Eye (tissue), 1 donor: ENCODE data around the gene OPCML.

Experiments used
- DNase-seq: peaks from one replicate; pipeline ENCODE4 v3.0.0-alpha.2; 2015

The OPCML gene

DNA sequence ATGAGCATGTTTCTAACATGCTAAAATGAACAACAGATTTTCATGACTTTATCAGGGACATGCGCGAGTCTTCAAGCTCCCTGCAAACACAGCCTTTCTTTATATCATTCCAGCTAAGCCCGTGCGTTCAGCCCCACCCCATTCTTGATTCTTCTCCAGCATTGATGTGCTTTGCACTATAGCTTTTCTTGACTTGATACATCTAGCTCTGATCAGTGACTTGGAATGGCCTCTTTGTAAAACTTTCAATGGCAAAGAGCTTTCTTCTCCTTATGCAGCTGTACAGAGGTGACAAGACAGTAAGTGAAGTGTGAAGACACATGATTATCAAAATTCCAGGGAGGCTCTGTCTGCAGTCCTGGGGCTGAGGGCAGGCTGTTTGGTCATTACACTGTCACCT lies 561.0 kb downstream of the OPCML start:
- peak; percentile 57 for DNase-seq

DNA sequence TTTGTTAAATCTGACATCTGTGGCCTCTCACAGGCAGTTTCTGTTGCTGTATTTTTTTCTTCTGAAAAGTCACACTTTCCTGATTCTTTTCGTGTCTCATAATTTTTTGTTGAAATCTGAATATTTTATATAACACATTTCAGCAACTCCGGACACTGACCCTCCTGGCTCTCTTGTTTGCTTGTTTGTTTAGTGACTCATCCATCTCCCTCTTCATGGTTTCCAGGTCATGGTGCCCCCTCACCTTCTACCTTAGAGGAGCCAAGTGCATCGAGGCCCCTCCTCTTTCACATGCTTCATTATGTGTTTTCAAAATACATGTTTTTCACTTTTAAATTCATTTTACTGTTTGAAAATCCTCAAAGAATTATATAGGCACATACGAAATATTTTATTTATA lies 562.4 kb downstream of the OPCML start:
- DNase-seq: no peak

DNA sequence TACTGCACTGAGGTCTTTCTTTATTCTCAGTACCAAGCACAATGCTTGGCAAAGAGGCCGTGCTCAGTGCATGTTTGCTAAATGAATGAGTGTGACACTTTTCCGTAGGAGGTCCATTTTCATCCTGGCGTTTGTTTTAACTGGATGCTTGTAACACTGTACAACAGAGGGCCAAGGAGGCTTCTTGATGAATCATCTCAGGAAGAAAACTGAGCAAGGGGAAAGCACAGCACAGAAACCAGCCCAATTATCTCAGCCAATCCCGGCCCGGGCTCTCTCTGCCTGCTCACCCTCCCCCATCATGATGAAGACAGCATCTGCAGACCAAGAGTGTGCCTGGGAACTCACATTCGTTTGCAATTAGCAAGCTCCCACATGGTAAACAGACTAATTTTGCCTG lies 570.3 kb downstream of the OPCML start:
- peak; percentile 65 for DNase-seq

DNA sequence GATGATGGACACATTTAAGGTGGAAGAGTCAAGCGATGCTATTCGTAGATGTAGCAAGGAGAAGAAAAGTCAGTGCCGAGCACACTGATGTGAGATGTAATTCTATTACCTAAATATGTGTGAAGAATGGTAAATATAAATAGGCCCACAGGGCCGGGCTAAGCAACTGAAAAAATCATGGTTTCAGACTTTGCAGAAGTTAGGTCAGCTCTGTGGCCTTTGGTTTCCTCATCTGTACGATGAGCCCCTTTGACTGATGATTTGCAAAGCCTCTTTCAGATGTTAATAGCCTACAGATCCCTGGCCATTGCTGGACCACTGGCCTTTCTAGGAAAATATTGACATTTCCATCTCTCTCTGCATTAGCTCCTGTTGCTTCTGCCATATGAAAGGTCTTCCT lies 570.8 kb downstream of the OPCML start:
- no peak for DNase-seq

DNA sequence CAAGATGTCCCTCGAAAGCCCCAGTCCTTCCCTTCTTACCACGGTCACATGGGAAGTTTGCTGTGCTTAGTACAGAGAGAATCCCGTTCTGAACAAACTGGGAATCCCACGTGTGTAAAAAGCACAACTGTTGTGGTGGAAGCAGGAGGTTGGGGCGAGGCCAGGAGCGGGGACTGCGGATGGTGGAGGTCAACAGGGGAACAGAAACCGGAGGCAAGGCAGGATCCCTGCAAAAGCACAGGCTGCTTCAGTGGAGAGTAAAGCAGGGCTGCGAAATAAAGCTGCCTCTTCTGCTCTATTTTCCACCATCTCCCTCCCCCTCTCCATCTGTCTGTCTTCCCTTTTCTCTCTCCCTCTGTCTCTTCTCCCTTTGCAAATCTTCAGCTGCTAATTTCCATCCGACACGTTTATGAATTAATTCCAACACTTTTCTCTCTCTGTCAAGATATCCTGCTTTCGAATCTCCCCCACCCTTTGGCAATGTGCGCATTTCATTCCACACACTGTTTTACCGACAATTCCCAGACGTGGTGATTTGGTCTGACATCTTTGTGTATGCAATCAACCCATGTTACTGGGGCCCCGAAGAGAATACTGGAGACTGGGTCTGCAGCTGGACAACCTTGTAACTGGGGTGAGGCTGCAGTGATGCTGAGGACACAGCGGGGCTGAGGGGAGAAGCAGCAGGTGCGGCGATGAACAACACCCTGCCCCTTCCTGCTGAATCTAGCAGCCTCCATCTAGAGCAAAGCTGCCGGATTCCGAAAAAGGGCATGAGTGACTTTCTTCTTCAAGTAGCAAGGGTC lies 571.8 kb downstream of the OPCML start:
- no peak for DNase-seq

DNA sequence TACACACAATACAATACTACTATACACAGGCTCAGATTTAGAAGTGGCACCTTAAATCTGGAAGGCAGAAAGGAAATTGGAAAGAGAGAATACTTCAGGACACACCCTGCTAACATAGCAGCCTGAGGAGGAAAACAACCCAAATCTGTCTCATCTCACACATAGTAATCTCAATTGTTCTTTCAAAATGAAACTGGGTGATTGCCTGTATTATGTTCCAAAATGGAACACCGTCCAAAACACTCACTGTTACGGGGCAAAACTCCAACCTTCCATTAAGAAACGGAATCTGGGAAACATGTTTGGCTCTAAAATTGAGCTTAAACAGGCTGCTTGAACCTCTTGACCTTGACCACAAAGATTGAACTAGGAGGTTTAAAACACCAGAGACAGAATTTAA lies 572.6 kb downstream of the OPCML start:
- no peak for DNase-seq

DNA sequence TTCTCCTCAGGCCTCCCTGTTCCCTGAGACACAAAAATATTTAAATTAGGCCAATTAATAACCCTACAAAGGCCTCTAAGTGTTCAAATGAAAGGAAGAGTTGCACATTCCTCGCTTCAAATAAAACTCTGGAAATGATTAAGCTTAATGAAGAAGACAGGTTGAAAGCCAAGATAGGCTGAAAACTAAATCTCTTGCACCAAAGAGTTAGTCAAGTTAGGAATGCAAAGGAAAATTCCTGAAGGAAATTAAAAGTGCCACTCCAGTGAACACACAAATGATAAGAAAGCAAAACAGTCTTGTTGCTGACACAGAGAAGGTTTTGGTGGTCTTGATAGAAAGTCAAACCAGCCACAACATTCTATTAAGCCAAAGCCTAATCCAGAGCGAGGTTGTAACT lies 574.4 kb downstream of the OPCML start:
- DNase-seq: no peak

DNA sequence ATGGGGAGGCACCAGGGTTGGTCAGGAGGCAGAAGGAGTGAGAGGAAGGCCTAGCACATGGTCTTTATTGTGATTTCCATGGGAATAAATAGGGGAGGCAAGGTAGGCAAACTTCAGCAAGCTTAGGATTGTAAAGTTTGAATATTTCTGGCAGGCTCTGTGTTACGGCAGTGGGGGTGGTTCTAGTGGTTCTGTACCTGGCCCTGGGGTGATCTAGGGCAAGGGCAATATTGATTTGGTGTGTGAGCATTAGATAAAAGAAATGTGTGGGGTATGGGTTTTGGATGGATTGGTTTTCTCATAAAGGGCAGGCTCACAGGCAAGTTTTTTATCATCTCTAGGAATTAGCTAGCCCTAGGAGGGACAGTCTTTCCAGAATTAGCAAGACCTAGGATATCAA lies 584.0 kb downstream of the OPCML start:
- no peak for DNase-seq

DNA sequence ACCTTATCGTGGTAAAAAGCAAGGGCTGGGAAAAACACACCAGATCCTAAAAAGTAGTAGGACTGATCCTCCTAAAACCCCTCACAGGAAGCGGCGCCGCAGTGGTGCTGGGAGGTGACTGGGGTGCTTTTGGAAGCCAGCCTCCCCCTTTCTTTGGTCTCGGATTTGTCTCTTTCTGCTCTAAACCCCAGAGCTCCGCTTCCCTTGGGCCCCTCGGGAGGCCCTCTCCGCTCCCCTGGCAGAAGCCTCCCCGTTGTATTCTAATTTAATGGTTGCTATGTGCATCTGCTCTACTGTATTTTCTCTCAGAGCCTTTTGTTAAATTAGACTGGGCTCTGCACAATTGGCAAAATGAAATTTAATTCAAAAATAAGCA lies 587.7 kb downstream of the OPCML start:
- DNase-seq: peak; percentile 47

DNA sequence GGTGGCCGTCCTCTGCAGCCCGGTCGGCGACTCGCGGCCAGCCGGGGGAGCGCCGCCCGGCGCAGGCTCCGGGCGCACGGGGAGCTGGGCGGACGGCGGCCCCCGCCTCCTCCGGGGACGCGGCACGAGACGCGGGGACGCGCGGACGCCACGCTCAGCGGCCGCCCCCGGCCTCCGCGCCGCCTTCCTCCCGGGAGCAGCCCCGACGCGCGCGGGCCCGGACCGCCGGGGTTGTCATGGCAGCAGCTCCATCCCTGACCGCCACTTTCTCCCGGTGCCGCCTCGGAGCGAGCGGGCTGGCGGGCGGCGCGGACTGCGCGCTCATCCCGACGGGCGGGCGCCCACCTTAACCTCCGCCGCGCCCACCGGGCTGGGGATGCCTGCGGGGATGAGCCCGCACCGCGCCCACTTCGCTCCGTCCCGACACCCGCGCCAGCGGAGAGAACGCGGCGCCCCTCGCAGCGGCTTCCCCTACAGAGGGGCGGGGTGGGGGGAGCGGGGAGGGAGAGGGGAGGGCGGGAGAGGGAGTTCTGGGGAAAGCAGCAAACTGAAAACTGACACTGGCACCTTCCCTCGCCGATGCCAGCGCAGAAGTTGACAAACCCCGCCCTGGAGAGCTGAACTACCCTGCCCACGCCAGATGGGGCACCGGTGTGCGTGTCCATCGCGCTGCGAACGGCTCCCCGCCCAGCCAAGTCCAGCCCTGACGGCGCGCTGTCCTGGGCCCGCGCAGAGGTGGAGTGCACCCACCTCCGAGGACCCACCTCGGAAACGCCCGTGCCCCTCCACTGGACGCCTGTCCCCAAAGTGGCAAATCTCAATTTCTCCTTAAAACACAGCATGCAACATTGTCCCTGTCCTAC lies 588.4 kb downstream of the OPCML start:
- DNase-seq: peak; percentile 65

DNA sequence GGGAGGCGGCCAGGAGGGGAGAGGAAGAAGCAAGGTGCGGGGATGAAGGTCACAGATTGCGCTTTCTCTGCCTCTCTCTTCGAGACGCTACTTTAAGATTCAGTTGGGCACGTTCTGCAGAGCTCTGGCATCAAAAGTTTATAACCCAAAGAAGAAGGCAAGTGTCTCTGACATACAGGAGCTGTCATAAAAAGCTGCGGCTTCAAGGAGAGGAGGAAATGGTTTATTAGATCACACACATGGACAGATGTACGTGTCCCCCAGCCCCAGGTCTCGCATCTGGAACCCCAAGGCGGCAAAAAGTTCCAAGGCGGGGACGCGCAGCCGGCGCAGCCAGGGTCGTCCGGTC lies 589.0 kb downstream of the OPCML start:
- DNase-seq: peak; percentile 77

DNA sequence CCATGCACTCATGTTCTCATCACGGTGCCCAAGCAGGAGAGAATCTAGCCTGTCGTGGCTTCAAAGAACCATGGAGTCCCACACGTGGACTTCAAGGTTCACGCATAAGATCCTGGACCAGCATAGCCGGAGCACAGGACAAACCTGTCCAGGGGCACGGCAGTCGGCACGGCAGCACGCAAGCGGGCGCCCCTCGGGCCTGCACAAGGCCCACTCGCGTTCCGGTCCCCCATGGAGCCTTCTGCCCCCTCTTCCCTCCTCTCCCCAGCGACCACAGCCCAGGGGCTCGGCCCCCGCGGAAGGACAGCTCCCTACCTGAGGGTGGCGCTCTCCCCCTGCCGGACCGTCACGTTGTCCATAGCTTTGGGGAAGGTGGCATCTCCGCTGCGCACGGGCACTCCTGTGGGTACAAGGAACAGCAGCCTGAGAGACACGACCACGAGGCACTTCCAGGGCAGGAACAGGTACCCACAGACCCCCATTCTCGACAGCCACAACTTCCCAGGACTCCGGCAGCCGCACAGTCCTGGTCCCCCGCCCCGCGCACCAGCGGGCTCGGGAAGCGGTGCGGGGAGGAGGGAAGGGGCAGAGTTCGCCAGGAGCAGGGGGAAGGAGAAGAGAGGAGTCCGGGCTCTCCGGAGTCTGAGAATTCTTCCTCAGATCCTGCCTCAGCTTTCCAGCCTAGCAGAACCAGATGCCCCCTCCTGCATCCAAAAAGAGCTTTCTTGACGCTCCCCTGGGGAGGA lies 589.5 kb downstream of the OPCML start:
- DNase-seq: no peak

DNA sequence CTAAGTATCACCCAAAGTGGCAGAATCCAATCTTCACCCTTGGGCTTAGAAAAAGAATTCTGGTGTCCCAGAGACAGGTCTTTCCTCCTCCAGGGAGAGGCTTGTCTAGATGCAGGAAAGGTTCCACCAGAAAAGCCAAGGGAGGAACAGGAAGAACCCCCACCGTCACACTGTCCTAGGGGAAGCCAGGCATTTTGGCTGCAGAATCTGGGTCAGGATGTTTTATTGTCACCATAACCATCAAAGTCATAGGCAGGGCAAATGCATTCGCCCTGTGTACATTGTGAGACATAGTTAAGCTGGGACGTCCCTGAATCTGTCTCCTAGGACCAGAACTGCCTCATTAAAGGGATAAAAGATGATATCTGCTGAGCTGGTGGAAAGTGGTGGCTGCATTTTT lies 590.5 kb downstream of the OPCML start:
- DNase-seq: no peak

DNA sequence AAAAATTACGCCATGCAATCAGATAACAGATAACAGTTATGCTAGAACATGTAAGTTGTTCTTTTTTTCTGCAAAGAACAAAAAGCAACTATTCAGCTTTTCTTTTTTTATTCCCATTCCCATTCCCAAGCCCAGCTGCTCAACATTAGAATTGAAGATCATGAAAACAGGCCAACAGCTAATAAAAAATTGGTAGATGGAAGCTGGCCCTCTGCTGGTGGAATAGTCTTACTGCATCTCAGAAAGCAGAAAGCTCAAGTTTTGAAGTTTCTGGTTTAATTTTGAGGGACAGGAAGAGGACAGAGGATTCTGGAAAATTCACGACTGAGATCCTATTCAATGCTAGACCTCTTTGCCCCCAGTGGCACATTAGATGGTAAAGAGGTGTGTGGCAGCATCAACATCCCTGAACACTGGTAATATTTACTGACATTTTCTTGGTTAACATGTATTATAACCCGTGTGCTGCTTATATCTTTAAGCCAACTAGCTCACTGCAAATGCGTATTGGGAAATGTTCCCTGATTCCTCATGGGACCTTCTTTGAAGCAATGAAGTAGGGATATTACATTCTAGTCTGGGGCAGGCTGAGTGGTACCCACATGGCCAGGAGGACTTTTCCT lies 591.2 kb downstream of the OPCML start:
- peak; percentile 84 for DNase-seq

DNA sequence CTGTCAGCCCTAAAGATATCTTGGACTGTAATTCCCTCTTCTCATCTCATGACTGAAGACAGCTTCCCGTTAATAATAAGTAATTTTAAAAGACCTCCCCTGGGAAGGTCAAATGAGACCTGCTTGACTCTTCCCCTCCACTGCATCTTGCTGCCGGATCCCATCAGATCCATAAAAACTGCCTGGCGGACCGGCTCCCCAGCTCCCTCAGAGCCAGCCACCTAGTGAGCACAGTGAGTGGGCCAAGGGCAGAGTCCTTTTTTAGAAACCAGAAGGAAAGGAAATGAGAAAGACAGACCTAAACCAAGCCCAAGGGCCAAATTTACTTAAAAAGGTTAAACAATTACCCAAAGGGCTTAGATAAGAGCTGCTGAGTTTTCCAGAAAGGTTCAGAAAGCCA lies 595.3 kb downstream of the OPCML start:
- peak; percentile 42 for DNase-seq

DNA sequence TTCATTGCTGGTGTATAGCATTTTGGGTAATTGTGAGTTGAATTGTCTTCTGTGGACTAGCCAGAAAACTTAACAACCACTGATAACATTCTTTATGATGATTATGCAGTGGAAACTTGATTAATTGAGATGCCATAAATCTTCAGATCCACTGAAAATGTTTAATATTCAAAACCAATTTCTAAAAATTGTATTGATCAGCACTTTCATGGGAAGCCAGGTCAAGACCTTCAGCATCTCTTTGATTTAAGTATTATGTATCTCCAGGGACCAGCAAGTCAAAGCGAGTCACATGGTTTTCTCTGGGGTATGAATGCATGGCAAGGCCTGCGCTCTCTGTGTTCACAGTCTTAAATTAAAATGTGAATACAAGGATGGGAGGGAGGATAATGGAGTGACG lies 596.9 kb downstream of the OPCML start:
- no peak for DNase-seq

DNA sequence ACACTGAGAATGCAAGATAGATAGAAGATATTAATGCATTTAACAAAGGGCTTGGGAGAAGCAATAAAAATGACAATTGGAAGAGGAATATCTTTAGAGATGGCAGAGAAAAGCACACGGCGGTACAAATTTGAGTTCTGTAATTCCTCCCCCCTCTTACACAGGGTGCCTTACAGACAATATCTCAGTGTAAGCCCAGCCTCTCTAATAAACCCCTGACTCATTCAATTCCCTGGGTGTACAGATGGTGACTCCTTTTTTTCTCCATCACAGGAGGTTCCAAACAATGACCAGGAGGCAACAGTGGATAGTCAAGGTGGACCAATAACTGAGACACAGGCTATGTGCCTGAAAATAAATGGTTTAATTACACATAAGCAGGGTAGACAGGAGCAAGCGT lies 598.6 kb downstream of the OPCML start:
- DNase-seq: no peak

DNA sequence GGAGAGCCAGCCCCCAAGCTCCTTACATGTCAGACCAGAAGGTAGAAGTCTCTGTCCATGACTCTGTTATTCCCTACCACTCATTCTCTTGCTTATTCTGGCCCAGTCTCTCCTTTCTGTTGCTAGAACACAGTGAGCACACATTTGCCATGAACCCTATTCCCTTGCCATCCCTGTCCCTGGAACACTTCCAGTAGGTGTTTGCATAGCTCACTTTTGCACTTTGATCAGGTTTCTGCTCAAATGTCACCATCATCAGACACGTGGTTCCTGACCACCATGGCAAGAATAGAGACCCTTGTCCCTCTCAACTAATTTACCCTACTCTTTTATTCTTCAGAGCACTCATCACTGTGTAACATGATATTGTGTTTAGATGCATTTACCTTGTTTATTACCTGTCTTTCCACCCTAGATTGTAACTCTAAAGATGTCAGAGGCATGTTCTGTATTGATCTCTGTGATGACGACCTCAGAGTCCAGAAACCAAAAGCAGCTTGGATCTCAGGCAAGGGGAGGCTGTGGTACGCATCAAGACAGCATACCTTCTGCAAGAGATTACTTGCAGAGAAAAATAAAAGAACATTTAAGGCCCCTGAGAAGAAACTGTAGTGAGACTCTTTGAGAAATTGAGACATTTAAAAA lies 606.4 kb downstream of the OPCML start:
- no peak for DNase-seq

DNA sequence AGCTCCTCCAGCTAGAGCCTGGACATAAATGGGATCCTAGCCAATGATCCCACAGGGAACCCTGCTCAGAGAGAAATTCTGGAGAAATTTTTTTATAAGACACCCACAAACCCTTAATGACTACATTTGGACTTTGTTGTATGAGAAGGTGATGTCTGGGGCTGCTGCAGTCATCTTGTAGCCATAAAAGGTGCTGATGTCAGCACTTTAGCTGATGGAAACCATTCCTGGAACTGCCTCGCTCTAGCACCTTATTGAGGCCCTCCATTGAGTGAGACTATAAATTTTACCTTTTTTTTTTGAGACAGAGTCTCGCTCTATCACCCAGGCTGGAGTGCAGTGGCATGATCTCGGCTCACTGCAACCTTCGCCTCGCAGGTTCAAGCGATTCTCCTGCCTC lies 610.7 kb downstream of the OPCML start:
- no peak for DNase-seq

DNA sequence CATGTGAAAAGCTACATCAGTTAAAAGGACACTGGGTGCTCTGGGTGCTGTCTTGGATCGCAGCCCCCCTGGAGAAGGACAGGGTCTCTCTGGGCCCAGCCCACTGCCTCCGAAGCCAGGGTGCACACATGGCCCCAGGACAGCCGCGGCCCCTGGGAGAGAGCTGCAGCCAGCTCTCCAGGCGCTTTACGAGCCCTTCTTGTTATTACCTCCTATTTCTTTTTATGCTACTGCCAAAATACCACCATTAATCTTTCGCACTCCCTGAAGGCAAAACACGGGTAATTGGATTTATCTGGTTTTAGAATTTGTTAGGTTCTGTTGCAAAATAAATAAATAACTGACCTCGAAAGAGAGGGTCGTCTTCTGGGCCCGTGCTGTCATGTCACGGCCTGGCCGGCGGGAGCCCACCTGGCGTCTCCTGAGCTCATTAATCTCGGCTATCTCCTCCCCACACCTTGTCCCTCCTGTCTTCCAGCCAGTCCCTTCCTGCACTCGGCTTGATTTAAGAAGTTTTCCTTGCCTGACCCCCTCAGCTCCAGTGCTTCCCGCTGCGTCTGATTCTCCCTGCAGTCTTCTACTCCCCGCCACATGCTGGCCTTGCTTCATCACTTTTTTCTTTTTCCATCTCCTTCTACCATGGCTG lies 611.7 kb downstream of the OPCML start:
- no peak for DNase-seq

DNA sequence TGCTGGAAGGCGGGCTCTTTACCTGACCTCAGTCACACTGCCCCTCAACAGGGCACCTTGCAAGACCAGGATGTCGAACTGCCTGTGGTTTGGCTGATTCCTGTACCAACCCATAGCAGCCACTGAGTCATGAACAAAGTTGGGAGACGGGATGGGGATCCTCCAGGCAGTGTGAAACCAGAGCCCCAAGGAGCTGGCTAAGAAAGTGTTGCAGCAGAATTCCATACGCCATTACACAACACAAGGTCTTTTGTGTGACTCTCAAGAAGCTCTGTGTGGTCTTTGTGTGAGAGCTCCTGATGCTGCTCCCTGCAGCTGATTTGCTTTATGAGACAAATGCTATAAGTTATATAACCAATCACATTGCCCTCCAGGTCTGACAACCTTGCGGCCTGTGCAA lies 617.7 kb downstream of the OPCML start:
- no peak for DNase-seq

DNA sequence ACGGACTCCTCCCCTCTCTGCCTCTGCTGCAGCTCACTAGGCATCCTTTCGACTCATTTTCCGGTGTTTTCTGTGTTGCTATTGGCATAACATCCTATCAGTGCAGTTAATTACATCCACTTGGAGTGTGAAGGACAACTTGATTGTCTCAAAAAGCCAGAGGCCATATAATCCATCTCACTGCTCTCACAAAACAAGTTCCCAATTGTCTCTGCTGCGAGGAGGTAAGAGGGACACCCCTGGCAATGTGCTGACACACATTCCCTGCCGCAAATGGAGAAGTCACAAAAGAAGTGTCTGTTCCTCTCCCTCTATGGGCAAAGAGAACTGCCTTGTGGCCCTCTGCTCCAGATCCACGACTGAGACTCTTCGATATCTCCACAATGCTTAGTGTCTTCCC lies 618.4 kb downstream of the OPCML start:
- no peak for DNase-seq
